ENCODE data around the gene NEMF.
"Not testable (repeated sequence)": the region's sequence is repeated elsewhere in the genome, so short reads cannot be mapped to it uniquely, and the experiment has no call there.

The NEMF gene
- 109 to 122 reads per million in 2 donors for total RNA-seq

- DNase-seq: peak; percentile 40 to 82 (median 65)
Measured at GRCh38 chr14:49852301-49853157, at the start of gene NEMF. NEMF (minus strand) TSS chr14:49852788; CDS start chr14:49852753, 35 bp downstream.

- DNase-seq: no peak
Measured at GRCh38 chr14:49900973-49901372, 48.4 kb upstream of the NEMF start.

GRCh38 chr14:49898485-49898884 is 45.9 kb upstream of the NEMF start:
- DNase-seq: no peak

- DNase-seq: no peak
Measured at GRCh38 chr14:49897965-49898364, 45.4 kb upstream of the NEMF start.

GRCh38 chr14:49897414-49897813 is 44.8 kb upstream of the NEMF start:
- no peak for DNase-seq

GRCh38 chr14:49896966-49897365 is 44.4 kb upstream of the NEMF start:
- DNase-seq: peak in 1 of 5 experiments; percentile 44

GRCh38 chr14:49896272-49896671 is 43.7 kb upstream of the NEMF start:
- not testable (repeated sequence) for DNase-seq

GRCh38 chr14:49895480-49895879 is 42.9 kb upstream of the NEMF start:
- peak in 1 of 5 experiments; percentile 65 for DNase-seq

- DNase-seq: not testable (repeated sequence)
Measured at GRCh38 chr14:49894214-49895107, 41.9 kb upstream of the NEMF start.

GRCh38 chr14:49893309-49894213 is 41.0 kb upstream of the NEMF start:
- peak; percentile 43 to 83 (median 78) for DNase-seq

GRCh38 chr14:49892636-49893308 is 40.2 kb upstream of the NEMF start, which contains the start of gene ARF6:
ARF6 (plus strand) TSS chr14:49893082; CDS start chr14:49893737, 655 bp downstream.
- peak; percentile 91 to 98 (median 94) for DNase-seq

GRCh38 chr14:49892301-49892635 is 39.7 kb upstream of the NEMF start:
- peak in 3 of 5 experiments; percentile 18 to 79 (median 54) for DNase-seq

GRCh38 chr14:49888293-49888692 is 35.7 kb upstream of the NEMF start:
- DNase-seq: no peak

- peak in 1 of 5 experiments; percentile 58 for DNase-seq
Measured at GRCh38 chr14:49886523-49886922, 33.9 kb upstream of the NEMF start.

- no peak for DNase-seq
Measured at GRCh38 chr14:49882826-49883694, 30.5 kb upstream of the NEMF start.

- no peak for DNase-seq
Measured at GRCh38 chr14:49881350-49882001, 28.9 kb upstream of the NEMF start.

GRCh38 chr14:49880267-49881064 is 27.9 kb upstream of the NEMF start:
- no peak for DNase-seq

GRCh38 chr14:49879646-49880204 is 27.1 kb upstream of the NEMF start:
- peak in 4 of 5 experiments; percentile 26 to 87 (median 48) for DNase-seq

Data from T-helper 2 cell (primary cell).